Trophoblast cell (in vitro differentiated cells and primary cell): ENCODE measurements around the gene PRKCH.
A peak's percentile ranks its signal among the peaks of the same experiment; 100 is the strongest.

Experiments
- DNase-seq, 2 donors: peaks; one replicate each; pipeline ENCODE4 v3.0.0-alpha.2; 2016
- H2AFZ ChIP-seq: 2 replicates; pipeline ENCODE4 v1.6.1; 2013; ENCODE audit warnings: low read length, moderate library complexity, mild to moderate bottlenecking; ENCODE audit not compliant: insufficient read depth, poor library complexity
- H2AK5ac ChIP-seq: 2 replicates; pipeline ENCODE4 v1.6.1; 2013; ENCODE audit warnings: mild to moderate bottlenecking, low read length
- H2BK120ac ChIP-seq: 2 replicates; pipeline ENCODE4 v1.6.1; 2013; ENCODE audit warnings: low read length, mild to moderate bottlenecking, moderate library complexity; ENCODE audit not compliant: insufficient read depth, poor library complexity
- H2BK12ac ChIP-seq: 2 replicates; pipeline ENCODE4 v1.6.1; 2013; ENCODE audit warnings: mild to moderate bottlenecking, low read length, moderate library complexity
- H2BK5ac ChIP-seq: 2 replicates; pipeline ENCODE4 v1.6.1; 2013; ENCODE audit warnings: low read length, low read depth, moderate library complexity, mild to moderate bottlenecking; ENCODE audit not compliant: poor library complexity
- H3K14ac ChIP-seq: 2 replicates; pipeline ENCODE4 v1.6.1; 2013; ENCODE audit warnings: mild to moderate bottlenecking, low read length
- H3K18ac ChIP-seq: 2 replicates; pipeline ENCODE4 v1.6.1; 2013; ENCODE audit warnings: mild to moderate bottlenecking, low read length
- H3K23ac ChIP-seq: 2 replicates; pipeline ENCODE4 v1.6.1; 2013; ENCODE audit warnings: low read length
- H3K27ac ChIP-seq: 2 replicates; pipeline ENCODE4 v1.5.1; 2013; ENCODE audit warnings: low read depth, mild to moderate bottlenecking, inconsistent platforms, low read length, moderate library complexity
- H3K27me3 ChIP-seq: 2 replicates; pipeline ENCODE4 v1.6.1; 2013; ENCODE audit warnings: inconsistent platforms, mild to moderate bottlenecking, low read length, moderate library complexity; ENCODE audit not compliant: insufficient read depth
- H3K36me3 ChIP-seq, 2 experiments: 1 replicate in 1 of 2; 2 replicates in 1 of 2; pipeline ENCODE4 v1.6.1; 2013; ENCODE audit warnings: low read length in 2 of 2, mild to moderate bottlenecking in 2 of 2, moderate library complexity in 1 of 2; ENCODE audit not compliant: insufficient read depth in 2 of 2, control insufficient read depth in 1 of 2
- H3K4ac ChIP-seq: 2 replicates; pipeline ENCODE4 v1.6.1; 2013; ENCODE audit warnings: low read depth, mild to moderate bottlenecking, low read length, moderate library complexity
- H3K4me1 ChIP-seq, 2 experiments: 1 replicate in 1 of 2; 2 replicates in 1 of 2; pipeline ENCODE4 v1.6.1; 2013; ENCODE audit warnings: low read length in 2 of 2, mild to moderate bottlenecking in 2 of 2, moderate library complexity in 1 of 2; ENCODE audit not compliant: insufficient read depth in 2 of 2, control insufficient read depth in 1 of 2
- H3K4me2 ChIP-seq: 2 replicates; pipeline ENCODE4 v1.6.1; 2013; ENCODE audit warnings: inconsistent platforms, mild to moderate bottlenecking, low read length, moderate library complexity
- H3K4me3 ChIP-seq: 2 replicates; pipeline ENCODE4 v1.5.1; 2013; ENCODE audit warnings: mild to moderate bottlenecking, low read depth, low read length, inconsistent platforms
- H3K79me1 ChIP-seq: one replicate; pipeline ENCODE4 v1.6.1; 2013; ENCODE audit warnings: low read length
- H3K79me2 ChIP-seq: 2 replicates; pipeline ENCODE4 v1.6.1; 2013; ENCODE audit warnings: low read length, mild to moderate bottlenecking; ENCODE audit not compliant: control insufficient read depth, insufficient read depth, poor library complexity
- H3K9ac ChIP-seq: 2 replicates; pipeline ENCODE4 v1.6.1; 2013; ENCODE audit warnings: mild to moderate bottlenecking, low read length
- H3K9me3 ChIP-seq: 2 replicates; pipeline ENCODE4 v1.6.1; 2013; ENCODE audit warnings: low read depth, mild to moderate bottlenecking, control low read depth, inconsistent platforms, low read length; ENCODE audit not compliant: insufficient read depth
- H4K12ac ChIP-seq: 2 replicates; pipeline ENCODE4 v1.6.1; 2013; ENCODE audit warnings: low read depth, mild to moderate bottlenecking, low read length, moderate library complexity
- H4K8ac ChIP-seq: 2 replicates; pipeline ENCODE4 v1.6.1; 2013; ENCODE audit warnings: low read depth, mild to moderate bottlenecking, low read length, moderate library complexity
- H4K91ac ChIP-seq: one replicate; pipeline ENCODE4 v1.6.1; 2013; ENCODE audit warnings: low read depth, mild to moderate bottlenecking, low read length, moderate library complexity
- WGBS: extraction: QIAGEN DNeasy Blood & Tissue Kit; methylation state at CpG from one replicate; pipeline ENCODE4 v1.1.7; 2013; ENCODE audit warnings: missing lambda C conversion rate; ENCODE audit not compliant: insufficient read length, insufficient coverage; ENCODE audit errors: extremely low coverage; 5-methylcytosine and 5-hydroxymethylcytosine counted together

The PRKCH gene

DNA sequence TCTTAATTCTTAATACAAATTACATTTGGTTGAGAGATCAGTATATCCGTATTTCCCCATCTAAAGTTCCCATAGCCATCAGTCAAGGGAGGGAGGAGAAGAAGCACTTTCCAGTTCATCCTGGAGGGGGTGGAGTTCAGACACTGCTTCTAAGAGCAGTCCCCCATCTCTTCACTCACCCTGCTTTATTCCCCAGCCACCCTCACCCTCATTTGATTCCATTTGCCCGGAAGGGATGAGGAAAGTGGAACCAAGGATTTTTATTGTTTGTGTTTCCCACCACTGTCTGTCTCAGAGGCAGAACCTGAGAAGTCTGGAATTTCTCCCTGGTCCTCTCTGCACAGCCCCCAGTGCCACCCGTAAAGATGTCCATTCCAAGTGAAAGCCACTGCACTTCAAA lies 239.7 kb downstream of the PRKCH start:
- peak overlapping the region; percentile 63 for H2AFZ ChIP-seq
- WGBS = no CpG with 5 or more reads among the region's 3 CpGs

DNA sequence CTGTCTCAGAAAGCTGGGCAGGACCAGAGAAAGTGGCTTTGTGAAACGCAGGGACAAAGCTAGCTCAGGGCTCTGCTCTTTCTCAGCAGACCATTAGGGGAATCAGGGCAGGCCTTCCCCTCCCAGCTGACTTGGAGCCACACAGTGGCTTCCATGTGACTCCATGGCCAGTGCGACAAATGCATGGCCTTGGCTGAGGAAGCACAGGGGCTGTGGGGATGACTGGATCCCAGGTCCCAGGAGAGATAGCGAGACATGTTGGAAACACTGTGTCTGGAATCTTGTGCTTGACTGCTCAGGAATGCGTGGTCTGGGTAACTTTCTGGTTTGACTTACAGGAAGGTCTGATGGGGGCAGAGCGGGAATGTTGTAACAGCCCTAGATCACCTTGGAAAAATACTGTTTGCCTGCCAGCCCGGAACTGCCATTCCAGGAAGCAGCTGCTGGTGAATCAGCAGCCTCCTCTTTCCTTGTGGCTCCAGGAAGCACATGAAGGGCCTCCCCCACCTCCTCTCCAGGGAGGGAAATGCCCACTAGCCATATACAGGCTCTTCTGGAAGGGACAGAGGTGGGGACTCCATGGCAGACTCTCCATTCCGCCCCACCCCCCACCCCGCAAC lies 240.4 kb downstream of the PRKCH start:
- no peaks in the 10 kb centered on the region for H3K27me3 ChIP-seq
- no peaks in the 10 kb centered on the region for H3K9me3 ChIP-seq
- H3K27ac ChIP-seq = peak overlapping the region; percentile 97
- peaks cover 28% of the 10 kb centered on the region for H3K79me2 ChIP-seq
- H2BK120ac ChIP-seq = peak overlapping the region; percentile 100
- peak overlapping the region; percentile 92 for H4K12ac ChIP-seq
- peak overlapping the region; percentile 97 for H3K14ac ChIP-seq
- peak overlapping the region; percentile 92 for H3K4ac ChIP-seq
- WGBS = no CpG with 5 or more reads among the region's 8 CpGs
- peak overlapping the region; percentile 44 for H3K18ac ChIP-seq
- H3K9ac ChIP-seq = peak overlapping the region; percentile 43
- H3K36me3 ChIP-seq = no peaks in the 10 kb centered on the region
- peak overlapping the region; percentile 100 for H2AK5ac ChIP-seq
- no peak overlapping the region for H3K4me3 ChIP-seq
- H2BK5ac ChIP-seq = peak overlapping the region; percentile 99
- H3K4me2 ChIP-seq = peak overlapping the region; percentile 40
- peak overlapping the region; percentile 1 for H2AFZ ChIP-seq
- H2BK12ac ChIP-seq = peak overlapping the region; percentile 98
- H4K91ac ChIP-seq = peak overlapping the region; percentile 99
- H4K8ac ChIP-seq = peak overlapping the region; percentile 96
- no peak overlapping the region for H3K23ac ChIP-seq
- peak; percentile 98 for DNase-seq
- peaks cover 42 to 59% of the 10 kb centered on the region in 2 experiments for H3K4me1 ChIP-seq
- peaks cover 72% of the 10 kb centered on the region for H3K79me1 ChIP-seq

More for the DNA sequence above, 239.7 kb downstream of the PRKCH start:
- Histone ChIP-seq H4K91ac (peak overlapping the region; percentile 99), H3K79me1 (peaks cover 68% of the 10 kb centered on the region), H3K4me1 (peaks cover 42 to 55% of the 10 kb centered on the region in 2 experiments), H3K4ac (peak overlapping the region; percentile 92), H3K9me3 (no peaks in the 10 kb centered on the region), H3K9ac (peak overlapping the region; percentile 49), H3K36me3 (no peaks in the 10 kb centered on the region), H3K79me2 (peaks cover 27% of the 10 kb centered on the region), H3K4me3 (no peak overlapping the region), H2BK120ac (peak overlapping the region; percentile 99), H3K27ac (peak overlapping the region; percentile 97), H3K4me2 (peak overlapping the region; percentile 40), H3K27me3 (no peaks in the 10 kb centered on the region), H3K14ac (peak overlapping the region; percentile 54), H2BK12ac (peak overlapping the region; percentile 98), H4K12ac (peak overlapping the region; percentile 55), H4K8ac (peak overlapping the region; percentile 90), H3K18ac (peak overlapping the region; percentile 41), H2BK5ac (peak overlapping the region; percentile 99), H2AK5ac (peak overlapping the region; percentile 95), H3K23ac (no peak overlapping the region)
- no peak for DNase-seq

DNA sequence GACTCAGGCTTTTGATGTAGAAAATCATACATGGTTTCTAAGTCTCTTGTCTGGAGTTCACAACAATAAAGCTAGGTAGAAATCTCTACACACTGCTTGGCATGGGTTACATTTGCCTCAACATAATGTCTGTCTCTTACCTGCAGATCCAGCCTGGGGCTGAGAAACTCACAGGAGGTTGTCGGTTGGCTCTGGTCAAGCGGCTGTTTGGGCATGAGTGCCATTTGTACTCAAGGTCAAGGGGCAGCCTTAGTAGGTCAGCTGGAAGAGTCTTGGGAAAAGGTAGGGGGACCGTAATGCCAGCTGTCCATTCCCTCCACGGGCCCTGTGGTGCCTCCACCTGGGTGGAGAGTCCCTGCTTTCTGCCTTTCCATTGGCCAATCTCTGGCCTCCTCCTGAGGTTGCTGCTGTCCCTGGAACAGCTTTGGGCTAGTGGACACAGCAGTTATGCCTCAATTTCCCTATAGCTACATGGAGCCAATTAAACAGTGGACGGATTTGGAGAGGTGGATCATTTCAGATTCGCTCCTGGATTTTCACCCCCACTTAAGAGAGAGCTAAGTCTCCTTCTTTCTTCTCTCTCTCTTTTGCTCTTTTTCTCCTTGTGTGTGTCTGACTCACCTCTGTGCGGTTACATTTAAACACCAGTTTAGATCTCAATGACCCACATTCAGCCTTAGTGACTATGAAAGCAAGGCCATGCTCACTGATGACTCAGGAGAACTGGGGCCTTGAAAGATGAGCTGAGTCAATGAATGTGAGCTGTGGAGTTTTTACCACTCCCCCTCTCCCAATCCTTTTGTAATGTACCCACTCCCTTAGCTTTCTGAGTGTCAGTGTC lies 241.2 kb downstream of the PRKCH start:
- H3K23ac ChIP-seq = no peak overlapping the region
- H3K27me3 ChIP-seq = no peaks in the 10 kb centered on the region
- H3K9me3 ChIP-seq = no peaks in the 10 kb centered on the region
- WGBS = no CpG with 5 or more reads among the region's 7 CpGs
- peaks cover 70% of the 10 kb centered on the region for H3K79me1 ChIP-seq
- DNase-seq = peak; percentile 85 to 95
- peak overlapping the region; percentile 100 for H2AK5ac ChIP-seq
- peak overlapping the region; percentile 97 for H3K27ac ChIP-seq
- no peaks in the 10 kb centered on the region for H3K36me3 ChIP-seq
- H4K8ac ChIP-seq = peak overlapping the region; percentile 96
- H4K12ac ChIP-seq = peak overlapping the region; percentile 92
- peak overlapping the region; percentile 61 for H2AFZ ChIP-seq
- peak overlapping the region; percentile 95 for H2BK5ac ChIP-seq
- peak overlapping the region; percentile 96 for H4K91ac ChIP-seq
- no peak overlapping the region for H3K4me2 ChIP-seq
- H3K18ac ChIP-seq = peak overlapping the region; percentile 94
- H3K4me3 ChIP-seq = no peak overlapping the region
- H3K4me1 ChIP-seq = peaks cover 43 to 59% of the 10 kb centered on the region in 2 experiments
- peak overlapping the region; percentile 100 for H2BK12ac ChIP-seq
- H3K4ac ChIP-seq = peak overlapping the region; percentile 89
- peak overlapping the region; percentile 46 for H3K9ac ChIP-seq
- H3K79me2 ChIP-seq = peaks cover 28% of the 10 kb centered on the region
- peak overlapping the region; percentile 100 for H2BK120ac ChIP-seq
- peak overlapping the region; percentile 97 for H3K14ac ChIP-seq

DNA sequence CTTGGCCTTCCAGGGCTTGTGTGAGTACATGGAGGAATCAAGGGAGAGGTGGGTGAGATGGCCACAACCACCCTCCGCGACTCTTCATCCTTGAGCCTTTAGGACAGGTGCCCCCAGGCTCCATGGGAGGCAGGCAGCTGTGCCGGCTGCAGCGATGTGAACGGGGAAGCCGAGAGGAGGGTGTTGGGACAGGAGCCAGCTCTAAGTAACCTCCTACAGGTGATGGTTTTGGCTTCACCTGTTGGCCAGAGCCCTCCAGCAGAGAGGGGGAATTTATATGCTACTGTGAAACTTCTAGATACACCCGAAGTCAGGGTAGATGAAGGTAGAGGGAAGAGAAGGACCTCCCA lies 241.8 kb downstream of the PRKCH start:
- peak overlapping the region; percentile 99 for H2BK12ac ChIP-seq
- H2BK5ac ChIP-seq = peak overlapping the region; percentile 95
- H3K27me3 ChIP-seq = no peaks in the 10 kb centered on the region
- H3K18ac ChIP-seq = peak overlapping the region; percentile 73
- H2AFZ ChIP-seq = peak overlapping the region; percentile 61
- H3K79me1 ChIP-seq = peaks cover 76% of the 10 kb centered on the region
- H3K4me3 ChIP-seq = no peak overlapping the region
- H3K4me2 ChIP-seq = no peak overlapping the region
- H4K12ac ChIP-seq = peak overlapping the region; percentile 9
- H4K8ac ChIP-seq = peak overlapping the region; percentile 62
- no peak overlapping the region for H3K9ac ChIP-seq
- H3K23ac ChIP-seq = no peak overlapping the region
- H3K27ac ChIP-seq = peak overlapping the region; percentile 97
- DNase-seq = no peak
- peak overlapping the region; percentile 96 for H4K91ac ChIP-seq
- H3K14ac ChIP-seq = peak overlapping the region; percentile 97
- peak overlapping the region; percentile 66 for H3K4ac ChIP-seq
- peak overlapping the region; percentile 100 for H2BK120ac ChIP-seq
- H3K9me3 ChIP-seq = no peaks in the 10 kb centered on the region
- H3K36me3 ChIP-seq = no peaks in the 10 kb centered on the region
- peaks cover 28% of the 10 kb centered on the region for H3K79me2 ChIP-seq
- no CpG with 5 or more reads among the region's 7 CpGs for WGBS
- H3K4me1 ChIP-seq = peaks cover 49 to 62% of the 10 kb centered on the region in 2 experiments
- H2AK5ac ChIP-seq = peak overlapping the region; percentile 95
